Activated CD4-positive, alpha-beta T cell treated with anti-CD3 and anti-CD28 coated beads, Interleukin-2, Interleukin-4, amounts not matched to agents 100 ng/mL and 50 ng/mL, durations not matched to agents 16 hours and 8 hours (primary cell): ENCODE data around the gene SUSD4.

Experiments used
- DNase-seq: peaks from one replicate; pipeline ENCODE4 v3.0.0-alpha.2; 2020; ENCODE audit warnings: low spot score

Gene SUSD4

GRCh38 chr1:223329664-223330415, 34.1 kb downstream of the SUSD4 start:
- DNase-seq = no peak

- no peak for DNase-seq
Observed at GRCh38 chr1:223329252-223329651, 34.7 kb downstream of the SUSD4 start.

GRCh38 chr1:223328566-223328965, 35.4 kb downstream of the SUSD4 start:
- no peak for DNase-seq

DNA sequence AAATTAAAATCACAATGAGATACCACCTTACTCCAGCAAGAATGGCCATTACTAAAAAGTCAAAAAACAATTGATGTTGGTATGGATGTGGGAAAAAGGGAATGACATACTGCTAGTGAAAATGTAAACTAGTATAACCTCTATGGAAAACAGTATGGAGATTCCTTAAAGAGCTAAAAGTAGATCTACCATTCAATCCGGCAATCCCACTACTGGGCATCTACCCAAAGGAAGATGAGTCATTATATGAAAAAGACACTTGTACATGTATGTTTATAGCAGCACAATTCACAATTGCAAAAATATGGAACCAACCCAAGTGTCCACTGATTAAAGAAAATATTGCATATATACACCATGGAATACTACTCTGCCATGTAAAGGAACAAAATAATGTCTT, 37.2 kb downstream of the SUSD4 start:
- DNase-seq = no peak

DNA sequence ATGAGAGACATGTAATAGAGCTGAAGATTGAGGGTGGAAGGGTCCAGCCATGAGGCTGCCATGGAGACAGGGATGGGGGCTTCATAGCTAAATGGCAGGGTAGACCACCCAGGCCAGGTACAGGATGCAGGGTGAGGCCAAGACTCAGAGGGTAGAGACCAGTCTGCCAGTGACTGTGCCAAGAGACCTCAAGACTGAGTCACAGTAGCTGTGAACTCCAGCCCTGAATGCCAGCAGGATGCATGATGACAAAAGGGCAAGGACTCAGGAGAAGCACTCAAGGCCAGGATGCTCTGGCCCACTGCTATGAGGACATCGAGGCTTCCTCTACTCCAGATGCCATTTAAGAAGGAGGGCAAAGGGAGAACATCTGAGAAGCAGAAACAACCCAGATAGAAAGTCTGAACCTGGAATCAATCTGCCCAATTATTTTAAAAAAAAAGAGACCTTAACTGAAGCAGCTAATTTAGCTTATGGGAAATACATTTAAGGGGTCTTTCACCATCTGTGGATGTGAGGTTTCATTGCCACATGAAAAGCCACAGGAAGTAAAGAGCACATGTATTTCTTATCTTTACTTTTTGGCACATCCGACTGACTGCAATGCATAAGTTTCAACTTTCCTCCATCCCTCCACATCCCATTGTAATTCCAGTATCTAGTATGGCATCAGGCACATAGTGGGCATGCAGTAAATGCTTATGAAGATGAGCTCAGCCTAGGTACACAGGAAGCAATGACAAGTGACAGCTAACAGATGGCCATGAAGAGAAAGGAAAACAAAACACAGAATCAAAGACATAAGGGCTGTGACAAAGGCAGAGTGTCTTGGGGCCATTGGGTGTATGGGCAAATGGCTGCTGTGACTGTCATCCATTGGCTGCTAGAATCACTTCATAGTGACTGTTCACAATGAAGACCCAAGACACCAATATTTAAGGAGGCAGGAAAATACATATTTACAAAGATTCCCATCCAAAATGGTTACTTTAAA, 40.2 kb downstream of the SUSD4 start:
- DNase-seq = no peak

DNA sequence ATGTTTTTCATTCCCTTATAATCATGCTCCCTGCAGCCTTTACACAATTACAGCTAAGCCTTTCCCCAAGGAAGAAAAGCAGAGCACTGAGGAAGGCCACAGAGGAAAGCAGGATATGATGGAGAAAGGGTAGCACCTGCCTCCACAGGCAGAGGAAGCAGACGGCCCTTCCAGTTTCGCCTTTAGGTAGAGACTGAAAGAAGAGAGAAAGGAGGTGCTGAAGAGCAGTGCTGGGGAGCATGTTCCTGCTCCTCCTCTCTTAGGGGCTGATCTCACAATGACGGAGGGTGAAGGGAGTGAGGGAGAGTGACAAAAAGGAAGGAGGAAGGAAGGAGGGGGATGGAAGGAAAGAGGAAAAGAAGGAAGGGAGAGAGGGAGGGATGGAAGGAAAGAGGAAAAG, 41.1 kb downstream of the SUSD4 start:
- DNase-seq = no peak

- DNase-seq = no peak
Observed at GRCh38 chr1:223320959-223321358, 43.0 kb downstream of the SUSD4 start.

DNA sequence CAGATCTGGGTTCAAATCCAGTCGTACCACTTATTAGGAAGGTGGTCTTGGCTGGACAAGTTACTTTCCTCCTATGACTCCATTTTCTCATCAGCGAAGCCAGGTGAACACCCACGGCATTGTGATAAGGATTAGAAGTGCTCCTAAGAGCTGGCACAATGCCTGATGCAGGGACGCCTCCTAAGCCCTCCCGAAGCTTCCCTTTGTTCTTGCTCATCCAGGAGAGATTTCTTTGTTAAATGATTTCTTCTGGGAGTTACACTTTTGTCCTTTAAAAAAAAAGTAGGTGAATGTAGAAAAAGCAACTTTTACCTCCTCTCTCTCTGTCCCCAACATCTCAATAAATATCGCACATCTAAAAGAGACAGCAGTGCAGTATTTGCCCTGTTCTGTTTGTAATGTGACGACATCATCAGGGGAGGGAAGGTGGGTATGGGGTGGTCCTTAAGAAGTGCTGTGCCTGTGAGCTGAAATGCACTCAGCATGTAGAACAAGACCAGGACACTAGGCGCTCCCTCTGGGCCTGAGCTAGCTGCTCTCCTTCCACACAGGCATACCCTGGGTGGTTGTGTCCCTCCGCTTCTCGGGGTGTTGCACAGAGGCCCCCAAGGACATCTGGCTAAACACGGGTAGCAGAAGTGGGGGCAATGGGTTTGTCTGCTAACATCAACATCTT, 43.9 kb downstream of the SUSD4 start:
- no peak for DNase-seq

- DNase-seq = no peak
Observed at GRCh38 chr1:223319398-223319797, 44.6 kb downstream of the SUSD4 start.

DNA sequence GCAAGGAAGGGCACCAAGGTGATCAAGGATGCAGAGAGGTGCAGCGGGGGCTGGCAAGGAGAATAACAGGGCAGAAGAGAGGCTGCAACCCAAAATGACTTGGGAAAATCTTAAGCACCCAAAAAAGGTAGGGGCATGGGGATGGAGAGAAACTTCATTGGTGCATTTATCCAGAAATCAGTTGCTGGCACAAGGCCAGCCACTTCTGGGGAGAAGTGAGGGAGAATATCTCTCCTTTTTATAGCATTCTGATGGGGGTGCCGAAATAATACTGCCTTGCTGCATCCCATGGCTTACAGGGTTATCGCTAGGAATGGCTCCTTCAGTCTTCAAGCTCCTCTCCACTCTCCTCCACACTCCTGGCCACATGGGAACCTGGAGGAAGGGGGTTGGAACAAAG, 47.9 kb downstream of the SUSD4 start:
- no peak for DNase-seq

- no peak for DNase-seq
Observed at GRCh38 chr1:223315665-223316064, 48.3 kb downstream of the SUSD4 start.

- no peak for DNase-seq
Observed at GRCh38 chr1:223313415-223313754, 50.6 kb downstream of the SUSD4 start.

DNA sequence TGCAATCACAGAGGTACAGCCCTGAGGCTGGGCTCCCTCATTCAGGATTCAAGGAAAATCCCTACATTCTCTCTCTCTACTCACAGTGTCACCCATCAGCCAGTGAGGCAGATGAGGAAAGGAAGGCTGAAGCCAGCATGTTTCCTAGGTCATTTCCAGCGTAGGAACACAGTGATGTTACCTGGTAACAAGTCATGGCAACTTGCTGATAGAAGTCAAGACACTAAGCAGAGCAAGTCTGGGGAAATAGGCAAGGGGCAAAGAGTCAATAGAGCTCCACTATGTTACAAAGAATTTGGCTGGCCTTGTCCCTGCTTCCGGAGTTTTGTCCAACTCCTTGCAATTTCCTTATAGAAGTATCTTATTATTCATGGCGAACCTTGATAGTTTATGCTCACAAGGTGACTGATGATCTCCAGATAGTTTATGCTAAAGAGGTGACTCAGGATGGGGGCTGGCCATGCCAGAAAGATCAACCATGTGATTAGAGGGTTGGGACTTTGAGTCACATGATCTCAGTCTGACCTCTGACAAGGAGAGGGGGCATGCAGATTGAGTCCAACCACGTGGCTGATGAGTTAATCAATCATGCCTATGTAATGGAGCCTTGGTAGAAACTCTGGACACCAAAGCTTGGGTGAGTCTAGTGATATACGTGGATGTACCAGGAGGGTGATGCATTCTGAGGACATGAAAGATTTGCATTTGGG, 51.1 kb downstream of the SUSD4 start:
- no peak for DNase-seq

- no peak for DNase-seq
Observed at GRCh38 chr1:223312273-223312672, 51.7 kb downstream of the SUSD4 start.

- DNase-seq = no peak
Observed at GRCh38 chr1:223311826-223312225, 52.1 kb downstream of the SUSD4 start.

GRCh38 chr1:223308136-223308535, 55.8 kb downstream of the SUSD4 start:
- DNase-seq = no peak

DNA sequence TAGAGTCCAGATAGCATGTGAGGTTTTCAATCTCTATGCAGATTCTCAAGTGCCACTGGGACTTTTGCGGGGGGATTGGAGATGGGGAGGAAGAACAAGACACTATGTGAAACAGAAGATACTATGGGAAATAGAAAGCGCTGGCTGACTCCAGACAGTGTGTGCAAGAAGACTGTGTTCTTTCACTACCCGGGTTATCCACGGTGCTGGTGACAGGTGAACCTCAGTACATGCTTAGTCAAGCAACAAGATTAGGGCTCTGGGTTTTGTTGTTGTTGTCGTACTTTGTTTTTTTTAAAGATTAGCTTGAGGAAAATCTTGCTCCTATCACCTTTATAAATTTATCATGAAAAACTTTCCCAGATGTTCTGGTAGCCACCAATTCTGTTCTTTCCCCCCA, 56.4 kb downstream of the SUSD4 start:
- no peak for DNase-seq

DNA sequence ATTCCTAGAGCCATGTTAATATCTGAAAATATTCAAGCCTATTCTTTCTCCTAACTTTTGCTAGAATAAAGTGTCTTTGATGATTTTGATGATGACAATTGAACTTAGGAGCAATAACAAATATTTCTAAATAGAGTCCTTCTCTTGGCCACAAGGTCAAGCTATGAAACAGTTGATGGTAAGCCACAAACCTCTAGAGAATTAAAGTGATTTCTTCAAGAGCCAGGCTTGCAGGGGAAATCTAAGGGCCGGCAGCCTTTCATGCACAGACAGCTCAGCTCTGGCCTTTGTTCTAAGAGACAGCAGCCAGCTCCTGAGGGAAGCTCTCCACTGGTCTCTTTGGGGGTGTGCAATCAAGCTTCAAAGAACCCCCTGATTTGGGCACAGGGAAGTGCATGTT, 59.0 kb downstream of the SUSD4 start:
- no peak for DNase-seq

DNA sequence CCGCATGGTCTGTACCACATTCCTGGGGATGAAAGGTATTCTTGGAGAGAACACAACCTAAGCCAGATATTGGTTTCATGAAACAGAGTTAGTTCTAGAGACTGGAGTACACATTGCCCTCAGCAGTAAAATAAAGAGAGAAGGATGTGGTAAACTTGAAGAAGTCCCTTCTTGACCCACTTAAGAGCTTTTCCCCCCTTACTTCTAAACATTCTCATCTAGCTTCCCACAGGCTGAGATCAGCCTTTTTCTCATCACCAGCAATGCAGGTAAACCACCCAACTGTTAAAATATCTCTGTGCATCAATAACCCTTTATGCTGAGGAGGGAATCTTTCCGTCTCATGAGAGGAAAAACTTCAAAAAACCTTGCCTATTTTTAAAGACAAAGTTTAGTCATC, 62.6 kb downstream of the SUSD4 start:
- DNase-seq = no peak

DNA sequence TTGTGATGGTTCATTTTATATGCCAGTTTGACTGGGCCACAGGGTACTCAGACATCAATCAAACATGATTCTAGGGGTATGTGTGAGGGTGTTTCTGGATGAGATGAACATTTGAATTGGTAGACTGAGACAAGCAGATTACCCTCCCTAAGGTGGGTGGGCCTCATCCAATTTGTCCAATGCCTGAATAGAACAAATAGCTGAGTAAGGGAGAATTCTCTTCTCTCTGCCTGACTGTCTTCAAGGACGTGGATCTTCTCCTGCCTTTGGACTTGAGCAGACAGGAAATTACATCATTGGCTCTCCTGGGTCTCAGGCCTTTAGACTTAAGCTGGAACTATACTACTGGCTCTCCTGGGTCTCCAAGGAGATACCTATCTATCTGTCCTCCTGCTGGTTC, 64.4 kb downstream of the SUSD4 start:
- DNase-seq = no peak

- DNase-seq = no peak
Observed at GRCh38 chr1:223298701-223299100, 65.3 kb downstream of the SUSD4 start.

DNA sequence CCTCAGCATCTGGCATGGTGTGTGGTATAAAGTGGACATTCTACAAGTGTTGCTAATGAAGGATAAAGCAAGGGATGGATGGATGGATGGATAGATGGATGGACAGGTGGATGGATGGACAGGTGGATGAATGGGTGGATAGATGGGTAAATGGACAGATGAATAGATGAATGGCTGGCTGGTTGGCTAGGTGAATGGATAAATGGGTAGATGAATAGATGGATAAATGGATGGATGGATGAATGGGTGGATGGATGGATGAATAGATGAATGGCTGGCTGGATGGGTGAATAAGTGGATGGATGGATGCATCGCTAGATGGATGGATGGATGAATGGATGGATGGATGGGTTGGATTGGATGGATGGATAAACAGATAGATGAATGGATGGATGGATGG, 66.2 kb downstream of the SUSD4 start:
- DNase-seq = no peak
